Activated CD8-positive, alpha-beta memory T cell treated with anti-CD3 and anti-CD28 coated beads, Interleukin-2, amount 10 ng/mL, durations not matched to agents 7 days and 5 days (primary cell): Measurements from ENCODE around the gene ADRA2C. TPM values are rescaled to one million over a fixed set of nuclear protein-coding genes. Genes with fewer than 3 reads are reported as not detected.

Experiments
- ATAC-seq: fragments of 150-1000 bp; cut with Tn5 transposase; one replicate; pipeline ENCODE4 v1.10.0; 2021; ENCODE audit warnings: moderate library complexity
- CTCF ChIA-PET: fragments of 350-600 bp; sonication (Branson Sonifier 250); formaldehyde crosslinking; loops from one replicate; lab custom pipeline; 2021; ENCODE audit warnings: antibody characterized with exemption; lab: Charles Lee
- DNase-seq: peaks from one replicate; pipeline ENCODE4 v3.0.0-alpha.2; 2020
- H3K27ac Mint-ChIP-seq: one replicate; pipeline ENCODE4 v1.8.0; 2021; ENCODE audit warnings: mild to moderate bottlenecking, mixed read lengths
- H3K27me3 Mint-ChIP-seq: one replicate; pipeline ENCODE4 v1.8.0; 2021; ENCODE audit warnings: mixed read lengths
- H3K36me3 Mint-ChIP-seq: one replicate; pipeline ENCODE4 v1.8.0; 2021; ENCODE audit warnings: mild to moderate bottlenecking, mixed read lengths
- H3K4me1 Mint-ChIP-seq: one replicate; pipeline ENCODE4 v1.8.0; 2021; ENCODE audit warnings: mixed read lengths
- H3K4me3 Mint-ChIP-seq: one replicate; pipeline ENCODE4 v1.8.0; 2021; ENCODE audit warnings: mild to moderate bottlenecking, moderate library complexity, mixed read lengths
- H3K9me3 Mint-ChIP-seq: one replicate; pipeline ENCODE4 v1.8.0; 2022; ENCODE audit warnings: low read depth, mixed read lengths
- total RNA-seq, 2 experiments: library from RNA; stranded (reverse); gene quantifications; one replicate each; pipeline ENCODE4 v1.2.3, GENCODE V29; 2021

ADRA2C gene
- total RNA-seq, 2 experiments from 2014 or later: not detected

- CTCF ChIA-PET: no interaction called here
- ATAC-seq: no peak
Observed at GRCh38 chr4:3770323-3771163, 4.4 kb downstream of the ADRA2C start.

GRCh38 chr4:3771164-3771809 is 5.1 kb downstream of the ADRA2C start:
- ATAC-seq (no peak), DNase-seq (no peak)
- no peak overlapping the region for H3K4me3 Mint-ChIP-seq
- peaks cover 7% of the 10 kb centered on the region for H3K4me1 Mint-ChIP-seq
- no peaks in the 10 kb centered on the region for H3K9me3 Mint-ChIP-seq
- CTCF ChIA-PET: no interaction called here
- peaks cover 15% of the 10 kb centered on the region for H3K27me3 Mint-ChIP-seq
- peaks cover 3% of the 10 kb centered on the region for H3K36me3 Mint-ChIP-seq
- H3K27ac Mint-ChIP-seq: no peak overlapping the region

More at GRCh38 chr4:3770323-3771163, 4.4 kb downstream of the ADRA2C start:
- Mint-ChIP-seq H3K27me3 (peaks cover 15% of the 10 kb centered on the region), H3K9me3 (no peaks in the 10 kb centered on the region), H3K4me1 (peaks cover 7% of the 10 kb centered on the region), H3K27ac (no peak overlapping the region), H3K4me3 (no peak overlapping the region), H3K36me3 (peaks cover 3% of the 10 kb centered on the region)
- DNase-seq: no peak

GRCh38 chr4:3771939-3772495 is 5.8 kb downstream of the ADRA2C start:
- H3K4me3 Mint-ChIP-seq: no peak overlapping the region
- no peak for ATAC-seq
- CTCF ChIA-PET: no interaction called here
- no peak overlapping the region for H3K27ac Mint-ChIP-seq
- peaks cover 2% of the 10 kb centered on the region for H3K4me1 Mint-ChIP-seq
- DNase-seq: no peak
- peaks cover 11% of the 10 kb centered on the region for H3K27me3 Mint-ChIP-seq
- H3K9me3 Mint-ChIP-seq: no peaks in the 10 kb centered on the region
- peaks cover 2% of the 10 kb centered on the region for H3K36me3 Mint-ChIP-seq

- Mint-ChIP-seq H3K4me3 (no peak overlapping the region), H3K4me1 (peaks cover 1% of the 10 kb centered on the region), H3K27me3 (peaks cover 8% of the 10 kb centered on the region), H3K9me3 (no peaks in the 10 kb centered on the region), H3K27ac (no peak overlapping the region), H3K36me3 (peaks cover under 1% of the 10 kb centered on the region)
- CTCF ChIA-PET: no interaction called here
- DNase-seq (no peak), ATAC-seq (no peak)
Observed at GRCh38 chr4:3772632-3773031, 6.4 kb downstream of the ADRA2C start.

- no peaks in the 10 kb centered on the region for H3K4me1 Mint-ChIP-seq
Observed at GRCh38 chr4:3773552-3774001, 7.4 kb downstream of the ADRA2C start.

GRCh38 chr4:3774253-3774883 is 8.2 kb downstream of the ADRA2C start:
- no peak overlapping the region for H3K4me3 Mint-ChIP-seq
- H3K27ac Mint-ChIP-seq: no peak overlapping the region
- DNase-seq (no peak), ATAC-seq (no peak)
- H3K36me3 Mint-ChIP-seq: no peaks in the 10 kb centered on the region
- H3K9me3 Mint-ChIP-seq: no peaks in the 10 kb centered on the region
- H3K4me1 Mint-ChIP-seq: no peaks in the 10 kb centered on the region
- CTCF ChIA-PET: no interaction called here
- H3K27me3 Mint-ChIP-seq: peaks cover 2% of the 10 kb centered on the region

More at GRCh38 chr4:3773552-3774001, 7.4 kb downstream of the ADRA2C start:
- Mint-ChIP-seq H3K9me3 (no peaks in the 10 kb centered on the region), H3K36me3 (no peaks in the 10 kb centered on the region), H3K4me3 (no peak overlapping the region), H3K27ac (no peak overlapping the region), H3K27me3 (peaks cover 2% of the 10 kb centered on the region)
- CTCF ChIA-PET: no interaction called here
- ATAC-seq: no peak
- no peak for DNase-seq

- Mint-ChIP-seq H3K27ac (no peak overlapping the region), H3K4me1 (no peaks in the 10 kb centered on the region), H3K36me3 (no peaks in the 10 kb centered on the region), H3K4me3 (no peak overlapping the region), H3K27me3 (peaks cover 2% of the 10 kb centered on the region), H3K9me3 (no peaks in the 10 kb centered on the region)
- no peak for ATAC-seq
- DNase-seq: no peak
- CTCF ChIA-PET: no interaction called here
Observed at GRCh38 chr4:3775005-3775404, 8.8 kb downstream of the ADRA2C start.

GRCh38 chr4:3775576-3775975 is 9.4 kb downstream of the ADRA2C start:
- no peaks in the 10 kb centered on the region for H3K36me3 Mint-ChIP-seq
- no peaks in the 10 kb centered on the region for H3K4me1 Mint-ChIP-seq
- no peak overlapping the region for H3K27ac Mint-ChIP-seq
- no peak for DNase-seq
- no peaks in the 10 kb centered on the region for H3K9me3 Mint-ChIP-seq
- H3K4me3 Mint-ChIP-seq: no peak overlapping the region
- no peak for ATAC-seq
- no peaks in the 10 kb centered on the region for H3K27me3 Mint-ChIP-seq
- CTCF ChIA-PET: no interaction called here

GRCh38 chr4:3776166-3777032 is 10.2 kb downstream of the ADRA2C start:
- Mint-ChIP-seq H3K4me1 (no peaks in the 10 kb centered on the region), H3K4me3 (no peak overlapping the region), H3K27ac (no peak overlapping the region), H3K27me3 (no peaks in the 10 kb centered on the region), H3K36me3 (no peaks in the 10 kb centered on the region), H3K9me3 (no peaks in the 10 kb centered on the region)
- ATAC-seq (no peak), DNase-seq (no peak)
- CTCF ChIA-PET: no interaction called here

- DNase-seq: no peak
- Mint-ChIP-seq H3K27me3 (no peaks in the 10 kb centered on the region), H3K36me3 (no peaks in the 10 kb centered on the region), H3K4me1 (no peaks in the 10 kb centered on the region), H3K9me3 (no peaks in the 10 kb centered on the region), H3K27ac (no peak overlapping the region), H3K4me3 (no peak overlapping the region)
- CTCF ChIA-PET: no interaction called here
- no peak for ATAC-seq
Observed at GRCh38 chr4:3777033-3777390, 10.8 kb downstream of the ADRA2C start.

GRCh38 chr4:3777669-3778068 is 11.5 kb downstream of the ADRA2C start:
- no peak overlapping the region for H3K4me3 Mint-ChIP-seq
- H3K36me3 Mint-ChIP-seq: no peaks in the 10 kb centered on the region
- ATAC-seq (no peak), DNase-seq (no peak)
- H3K27me3 Mint-ChIP-seq: no peaks in the 10 kb centered on the region
- no peaks in the 10 kb centered on the region for H3K9me3 Mint-ChIP-seq
- H3K27ac Mint-ChIP-seq: no peak overlapping the region
- H3K4me1 Mint-ChIP-seq: no peaks in the 10 kb centered on the region
- CTCF ChIA-PET: no interaction called here

- H3K4me1 Mint-ChIP-seq: no peaks in the 10 kb centered on the region
- H3K27ac Mint-ChIP-seq: no peak overlapping the region
- no peaks in the 10 kb centered on the region for H3K27me3 Mint-ChIP-seq
- no peak for ATAC-seq
- no peak for DNase-seq
- no peaks in the 10 kb centered on the region for H3K9me3 Mint-ChIP-seq
- H3K4me3 Mint-ChIP-seq: no peak overlapping the region
- no peaks in the 10 kb centered on the region for H3K36me3 Mint-ChIP-seq
- CTCF ChIA-PET: no interaction called here
Observed at GRCh38 chr4:3779509-3779908, 13.3 kb downstream of the ADRA2C start.
